Heart left ventricle (tissue), 13 donors: ENCODE results near the gene THBD.

ENCODE experiments used
- CTCF ChIP-seq, 12 donors: fragments of 200-600 bp; sonication (generic) in 4 of 12; IDR thresholded peaks; one replicate each; pipeline versions ENCODE4 v1.5.0 to v1.8.0; 2018 to 2022; ENCODE audit warnings: antibody characterized with exemption in 12 of 12, mild to moderate bottlenecking in 5 of 12
- POLR2A ChIP-seq, 2 donors: fragments of 450-650 bp; IDR thresholded peaks; one replicate each; pipeline ENCODE4 v1.6.1; 2017; ENCODE audit warnings: antibody characterized with exemption in 2 of 2, mild to moderate bottlenecking in 2 of 2, moderate library complexity in 2 of 2
- donor health status: ischemic (EF 13 %, LVEDD 7.1; RV severe dilation, severe dysfunction).
- donor health status: DM: no; HTN: yes; CAD: no.
- donor health status: DM: no; HTN: no; CAD: no.
- donor health status: ischemic (EF 25% LVEDD 6.9; RV normal size, moderate dysfunction).
- donor health status: ischemic (EF 25% LVEDD 5.7; RV mildly dilated, moderate dysfunction).
- donor health status: ischemic (EF 35%, LVEDD 5.7; RV mildly dilated, moderate dysfunction).
- donor health status: nonischemic (EF 11% LVEDD 7.7; RV severe dilation, severe dysfunction).
- donor health status: DM: yes; HTN: yes; CAD: no.
- donor health status: PGD.
- donor health status: ischemic (EF 29% LVEDD 5.4; RV normal size, mild dysfunction).
- donor health status: nonischemic (EF 23%, LVEDD 6.1; RV moderate dilation, normal function).

GRCh38 chr20:23047738-23048214 is 1.7 kb downstream of the THBD start:
- TF ChIP-seq POLR2A (IDR thresholded peaks at IDR 0.05): no peak
- peak in 2 of 12 donors; percentile 16 to 26 for TF ChIP-seq CTCF (IDR thresholded peaks at IDR 0.05)
